Measurements from ENCODE around the gene ZNF853. TPM values are rescaled to one million over a fixed set of nuclear protein-coding genes. Genes with fewer than 3 reads are reported as not detected.
"Not testable (repeated sequence)": the region's sequence is repeated elsewhere in the genome, so short reads cannot be mapped to it uniquely, and the experiment has no call there.

ZNF853 gene
- total and polyA plus RNA-seq, 4 experiments from 2014 or later = 0.34 to 2.2 (median 2.0) TPM

DNA sequence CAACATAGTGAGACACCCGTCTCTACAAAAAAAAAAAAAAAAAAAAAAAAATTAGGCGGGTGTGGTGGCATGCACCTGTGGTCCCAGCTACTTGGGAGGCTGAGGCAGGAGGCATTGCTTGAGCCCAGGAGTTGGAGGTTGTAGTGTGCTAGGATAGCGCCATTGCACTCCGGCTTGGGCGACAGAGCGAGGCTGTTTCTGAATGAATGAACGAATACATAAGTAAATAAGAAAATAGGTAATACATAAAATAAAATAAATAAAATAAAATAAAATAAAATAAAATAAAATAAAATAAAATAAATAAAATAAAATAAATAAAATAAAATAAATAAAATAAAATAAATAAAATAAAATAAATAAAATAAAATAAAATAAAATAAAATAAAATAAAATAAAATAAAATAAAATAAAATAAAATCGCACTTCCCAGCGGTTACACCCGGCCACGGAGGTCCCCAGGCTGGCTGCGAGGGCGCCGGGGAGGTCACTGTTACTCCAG lies 38.5 kb upstream of the ZNF853 start:
- not testable (repeated sequence) for H3K9me3 Mint-ChIP-seq; H3K27me3 Mint-ChIP-seq; H3K27me3 ChIP-seq (ENCODE audit: insufficient read depth, low read length); H3K9me3 ChIP-seq (ENCODE audit: control insufficient read depth in 1 of 2, low read length in 2 of 2); H3K36me3 ChIP-seq (ENCODE audit: insufficient read depth, low read length)
- CTCF ChIA-PET (ENCODE audit: partially characterized antibody) = interaction anchor here (1.2 to 3.6 kb wide), 5 partner anchors 11 to 65 kb away, joined by 3 to 17 read pairs (median 10); partner anchors contain the start of gene INTS15
- POLR2A ChIA-PET (ENCODE audit: partially characterized antibody) = interaction anchor here (1.0 to 2.1 kb wide), 5 partner anchors 9 to 129 kb away, joined by 3 to 33 read pairs (median 3); partner anchors contain the start of genes DAGLB and INTS15
- intact Hi-C loops (cut with micrococcal nuclease) = loop anchor here (1.0 kb wide), 1 partner anchor 13 kb away; the partner anchor contains the start of gene INTS15
- DNase-seq = peak in 1 of 5 donors; percentile 24
- H3K27ac Mint-ChIP-seq = peak overlapping the region; percentile 77 to 97 (median 89)
- H3K4me1 ChIP-seq (ENCODE audit: insufficient read depth, low read length) = peaks cover 12% of the 10 kb centered on the region
- H3K4me3 ChIP-seq (ENCODE audit: low read length in 2 of 2) = peak overlapping the region in 1 of 2 donors; percentile 79
- peaks cover 21 to 22% of the 10 kb centered on the region in 2 donors for H3K36me3 Mint-ChIP-seq
- H3K4me3 Mint-ChIP-seq = peak overlapping the region; percentile 61 to 94 (median 88)
- H3K27ac ChIP-seq (ENCODE audit: low read depth, low read length) = peak overlapping the region; percentile 84
- peaks cover 5 to 26% (median 7%) of the 10 kb centered on the region in 4 donors for H3K4me1 Mint-ChIP-seq

DNA sequence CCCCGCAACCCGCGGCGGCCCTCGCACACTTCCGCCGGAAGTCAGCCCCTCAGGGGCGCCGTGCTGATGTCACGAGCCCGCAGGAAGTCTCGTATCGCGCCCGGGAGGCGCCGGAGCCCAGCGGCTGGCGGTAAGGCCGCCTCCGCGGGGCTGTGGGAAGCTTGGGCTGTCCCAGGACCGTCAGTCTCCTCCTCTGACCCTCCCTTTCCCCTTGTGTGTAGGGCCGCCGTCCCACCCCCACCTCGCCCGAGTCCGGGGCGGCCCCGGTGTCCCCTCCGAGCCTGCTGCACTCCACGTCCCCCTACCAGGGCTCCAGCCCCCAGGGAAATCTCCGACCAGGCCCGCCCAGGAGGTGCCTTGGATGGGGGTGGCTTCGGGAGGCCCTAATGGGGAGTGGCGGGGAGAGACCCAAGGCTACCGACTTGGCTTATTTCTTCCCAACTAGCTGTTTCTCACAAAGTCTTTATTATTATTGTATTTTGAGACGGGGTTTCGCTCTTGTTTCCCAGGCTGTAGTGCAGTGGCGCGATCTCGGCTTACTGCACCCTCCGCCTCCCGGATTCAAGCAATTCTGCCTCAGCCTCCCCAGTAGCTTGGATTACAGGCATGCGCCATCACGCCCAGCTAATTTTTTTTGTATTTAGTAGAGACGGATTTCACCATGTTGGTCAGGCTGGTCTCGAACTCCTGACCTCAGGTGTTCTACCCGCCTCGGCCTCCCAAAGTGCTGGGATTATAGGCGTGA lies 37.9 kb upstream of the ZNF853 start, which contains the start of gene ZDHHC4:
Gene ZDHHC4 (plus strand): TSS at position 86 of the 745 bp plus-strand sequence. CDS start 3,108 bp downstream, outside the sequence.
- H3K27me3 Mint-ChIP-seq = no peaks in the 10 kb centered on the region
- peaks cover 5% of the 10 kb centered on the region for H3K36me3 ChIP-seq (ENCODE audit: insufficient read depth, low read length)
- peak within 1 kb of the TSS; percentile 84 for H3K27ac ChIP-seq (ENCODE audit: low read depth, low read length)
- ChIA-PET CTCF (ENCODE audit: partially characterized antibody) (interaction anchor here (1.3 to 2.7 kb wide), 3 partner anchors 11 to 19 kb away, joined by 3 to 10 read pairs (median 10); partner anchors contain the start of gene INTS15), POLR2A (ENCODE audit: partially characterized antibody) (interaction anchor here (0.6 to 2.1 kb wide), 7 partner anchors 9 to 130 kb away, joined by 3 to 33 read pairs (median 3); partner anchors contain the start of genes DAGLB and INTS15)
- peak; percentile 81 to 83 (median 81) for DNase-seq
- peak within 1 kb of the TSS; percentile 88 to 97 (median 94) for H3K27ac Mint-ChIP-seq
- peaks cover 25 to 28% of the 10 kb centered on the region in 2 donors for H3K36me3 Mint-ChIP-seq
- H3K9me3 ChIP-seq (ENCODE audit: control insufficient read depth in 1 of 2, low read length in 2 of 2) = no peaks in the 10 kb centered on the region
- H3K27me3 ChIP-seq (ENCODE audit: insufficient read depth, low read length) = no peaks in the 10 kb centered on the region
- peaks cover 5 to 26% (median 7%) of the 10 kb centered on the region in 4 donors for H3K4me1 Mint-ChIP-seq
- intact Hi-C loops (cut with micrococcal nuclease) = loop anchor here (1.0 kb wide), 1 partner anchor 13 kb away; the partner anchor contains the start of gene INTS15
- H3K4me3 Mint-ChIP-seq = peak within 1 kb of the TSS; percentile 86 to 94 (median 89)
- H3K4me3 ChIP-seq (ENCODE audit: low read length in 2 of 2) = peak within 1 kb of the TSS; percentile 36 to 79
- peaks cover 12% of the 10 kb centered on the region for H3K4me1 ChIP-seq (ENCODE audit: insufficient read depth, low read length)
- peaks cover 0 to 2% (median 0%) of the 10 kb centered on the region in 8 donors for H3K9me3 Mint-ChIP-seq

GRCh38 chr7:6578114-6579084 lies 37.0 kb upstream of the ZNF853 start:
- H3K27me3 ChIP-seq (ENCODE audit: insufficient read depth, low read length) = no peaks in the 10 kb centered on the region
- no peak overlapping the region for H3K4me3 ChIP-seq (ENCODE audit: low read length in 2 of 2)
- peaks cover 12% of the 10 kb centered on the region for H3K4me1 ChIP-seq (ENCODE audit: insufficient read depth, low read length)
- H3K4me3 Mint-ChIP-seq = peak overlapping the region; percentile 86 to 94 (median 89)
- DNase-seq = no peak
- ChIA-PET CTCF (ENCODE audit: partially characterized antibody) (interaction anchor here (1.3 to 2.7 kb wide), 3 partner anchors 10 to 20 kb away, joined by 3 to 10 read pairs (median 10); partner anchors contain the start of gene INTS15), POLR2A (ENCODE audit: partially characterized antibody) (interaction anchor here (0.6 to 2.1 kb wide), 5 partner anchors 12 to 131 kb away, joined by 3 to 33 read pairs (median 3); partner anchors contain the start of genes DAGLB and INTS15)
- peak overlapping the region; percentile 84 for H3K27ac ChIP-seq (ENCODE audit: low read depth, low read length)
- no peaks in the 10 kb centered on the region for H3K27me3 Mint-ChIP-seq
- peak overlapping the region; percentile 88 to 97 (median 94) for H3K27ac Mint-ChIP-seq
- peaks cover 25 to 32% of the 10 kb centered on the region in 2 donors for H3K36me3 Mint-ChIP-seq
- intact Hi-C loops (cut with micrococcal nuclease) = no loop called here
- H3K9me3 ChIP-seq (ENCODE audit: control insufficient read depth in 1 of 2, low read length in 2 of 2) = no peaks in the 10 kb centered on the region
- peaks cover 5 to 26% (median 7%) of the 10 kb centered on the region in 4 donors for H3K4me1 Mint-ChIP-seq
- H3K9me3 Mint-ChIP-seq = peaks cover 0 to 2% (median 0%) of the 10 kb centered on the region in 8 donors
- peaks cover 11% of the 10 kb centered on the region for H3K36me3 ChIP-seq (ENCODE audit: insufficient read depth, low read length)

DNA sequence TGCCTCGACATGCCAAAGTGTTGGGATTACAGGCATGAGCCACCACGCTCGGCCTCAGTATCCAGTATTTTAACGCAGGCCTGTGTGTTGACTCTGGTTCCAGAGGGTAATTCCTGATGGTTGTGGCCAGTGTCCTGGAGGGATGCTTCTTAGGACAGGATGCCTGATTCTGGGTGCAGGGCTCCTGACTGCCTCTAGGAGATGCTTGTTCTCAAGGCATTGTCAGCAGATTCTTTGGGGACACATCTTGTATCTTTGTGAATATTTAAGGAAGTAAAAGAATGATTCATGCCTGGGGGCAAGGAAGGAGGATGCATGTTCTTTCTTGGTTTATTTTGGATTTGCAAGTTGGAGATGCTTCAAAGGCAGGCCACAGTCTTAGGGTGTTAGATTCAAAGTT lies 36.0 kb upstream of the ZNF853 start:
- no peak for DNase-seq
- Histone ChIP-seq H3K9me3 (ENCODE audit: control insufficient read depth in 1 of 2, low read length in 2 of 2) (no peaks in the 10 kb centered on the region), H3K36me3 (ENCODE audit: insufficient read depth, low read length) (peaks cover 19% of the 10 kb centered on the region), H3K4me1 (ENCODE audit: insufficient read depth, low read length) (peaks cover 12% of the 10 kb centered on the region), H3K27me3 (ENCODE audit: insufficient read depth, low read length) (no peaks in the 10 kb centered on the region), H3K27ac (ENCODE audit: low read depth, low read length) (no peak overlapping the region), H3K4me3 (ENCODE audit: low read length in 2 of 2) (no peak overlapping the region)
- ChIA-PET CTCF (ENCODE audit: partially characterized antibody) (no interaction called here), POLR2A (ENCODE audit: partially characterized antibody) (no interaction called here)
- intact Hi-C loops (cut with micrococcal nuclease) = no loop called here
- Mint-ChIP-seq H3K27me3 (no peaks in the 10 kb centered on the region), H3K4me1 (peaks cover 5 to 26% (median 7%) of the 10 kb centered on the region in 4 donors), H3K4me3 (peak overlapping the region in 2 of 8 donors; percentile 46 to 52), H3K9me3 (peaks cover 0 to 2% (median 0%) of the 10 kb centered on the region in 8 donors), H3K27ac (peak overlapping the region in 6 of 7 donors; percentile 47 to 93 (median 68)), H3K36me3 (peaks cover 25 to 38% of the 10 kb centered on the region in 2 donors)

GRCh38 chr7:6585746-6586432 lies 29.5 kb upstream of the ZNF853 start:
- POLR2A ChIA-PET (ENCODE audit: partially characterized antibody) = interaction anchor here (0.9 kb wide), 1 partner anchor 9 kb away, joined by 3 read pairs; the partner anchor contains the start of gene ZDHHC4

DNA sequence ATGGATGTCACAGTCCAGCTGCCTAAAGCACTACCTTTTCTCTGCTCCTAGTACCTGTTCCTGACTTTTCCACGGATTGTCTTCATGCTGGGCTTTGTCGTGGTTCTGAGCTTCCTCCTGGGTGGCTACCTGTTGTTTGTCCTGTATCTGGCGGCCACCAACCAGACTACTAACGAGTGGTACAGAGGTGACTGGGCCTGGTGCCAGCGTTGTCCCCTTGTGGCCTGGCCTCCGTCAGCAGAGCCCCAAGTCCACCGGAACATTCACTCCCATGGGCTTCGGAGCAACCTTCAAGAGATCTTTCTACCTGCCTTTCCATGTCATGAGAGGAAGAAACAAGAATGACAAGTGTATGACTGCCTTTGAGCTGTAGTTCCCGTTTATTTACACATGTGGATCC lies 26.8 kb upstream of the ZNF853 start:
- H3K4me3 ChIP-seq (ENCODE audit: low read length in 2 of 2) = no peak overlapping the region
- H3K27me3 Mint-ChIP-seq = no peaks in the 10 kb centered on the region
- peaks cover 22 to 52% of the 10 kb centered on the region in 2 donors for H3K36me3 Mint-ChIP-seq
- no peak overlapping the region for H3K27ac ChIP-seq (ENCODE audit: low read depth, low read length)
- peaks cover 36% of the 10 kb centered on the region for H3K36me3 ChIP-seq (ENCODE audit: insufficient read depth, low read length)
- ChIA-PET CTCF (ENCODE audit: partially characterized antibody) (interaction anchor here (0.7 to 1.5 kb wide), 3 partner anchors 11 to 38 kb away, joined by 3 read pairs; partner anchors contain the start of gene ZDHHC4), POLR2A (ENCODE audit: partially characterized antibody) (interaction anchor here (0.9 to 3.5 kb wide), 3 partner anchors 11 to 48 kb away, joined by 3 to 33 read pairs (median 3); partner anchors contain the start of gene ZDHHC4)
- H3K9me3 Mint-ChIP-seq = no peaks in the 10 kb centered on the region
- H3K4me1 ChIP-seq (ENCODE audit: insufficient read depth, low read length) = peaks cover 23% of the 10 kb centered on the region
- peak overlapping the region in 7 of 8 donors; percentile 26 to 75 (median 54) for H3K4me3 Mint-ChIP-seq
- no peaks in the 10 kb centered on the region for H3K27me3 ChIP-seq (ENCODE audit: insufficient read depth, low read length)
- H3K27ac Mint-ChIP-seq = peak overlapping the region in 6 of 7 donors; percentile 36 to 94 (median 86)
- H3K4me1 Mint-ChIP-seq = peaks cover 9 to 37% (median 19%) of the 10 kb centered on the region in 4 donors
- intact Hi-C loops (cut with micrococcal nuclease) = loop anchor here (5.0 kb wide), 1 partner anchor 269 kb away; no protein-coding TSS in a partner anchor
- H3K9me3 ChIP-seq (ENCODE audit: control insufficient read depth in 1 of 2, low read length in 2 of 2) = no peaks in the 10 kb centered on the region
- no peak for DNase-seq

More at GRCh38 chr7:6585746-6586432, 29.5 kb upstream of the ZNF853 start:
- DNase-seq; H3K4me3 ChIP-seq (ENCODE audit: low read length in 2 of 2); CTCF ChIA-PET (ENCODE audit: partially characterized antibody); H3K27me3 ChIP-seq (ENCODE audit: insufficient read depth, low read length); H3K4me1 ChIP-seq (ENCODE audit: insufficient read depth, low read length); H3K9me3 Mint-ChIP-seq; H3K9me3 ChIP-seq (ENCODE audit: control insufficient read depth in 1 of 2, low read length in 2 of 2); H3K27ac ChIP-seq (ENCODE audit: low read depth, low read length); H3K27me3 Mint-ChIP-seq: not testable (repeated sequence)
- H3K4me3 Mint-ChIP-seq = peak overlapping the region in 1 of 8 donors; percentile 50
- H3K36me3 ChIP-seq (ENCODE audit: insufficient read depth, low read length) = peaks cover 28% of the 10 kb centered on the region
- H3K4me1 Mint-ChIP-seq = peaks cover 3 to 13% (median 8%) of the 10 kb centered on the region in 4 donors
- intact Hi-C loops (cut with micrococcal nuclease) = loop anchor here (5.0 kb wide), 1 partner anchor 271 kb away; no protein-coding TSS in a partner anchor
- H3K27ac Mint-ChIP-seq = peak overlapping the region in 3 of 7 donors; percentile 47 to 78 (median 57)
- H3K36me3 Mint-ChIP-seq = peaks cover 31 to 60% of the 10 kb centered on the region in 2 donors
